Endothelial cell of umbilical vein (primary cell): ENCODE results near the gene CBLIF. TPM values are rescaled to one million over a fixed set of nuclear protein-coding genes. Genes with fewer than 3 reads are reported as not detected.

ENCODE experiments used
- BruUV-seq: library from RNA; stranded (reverse); fragments of 400-500 nt; replicated peaks from 2 replicates; lab custom pipeline; 2021; lab: Mats Ljungman, UMichigan
- CTCF ChIA-PET: fragments of 300-600, 350-600 bp; sonication (Branson Sonifier 250); formaldehyde crosslinking; loops from one replicate; lab custom pipeline; 2021; ENCODE audit warnings: antibody characterized with exemption, inconsistent platforms; lab: Charles Lee
- POLR2A ChIA-PET: fragments of 300-600, 350-600 bp; sonication (Branson Sonifier 250); formaldehyde crosslinking; loops from one replicate; lab custom pipeline; 2021; ENCODE audit warnings: antibody characterized with exemption, inconsistent platforms; lab: Charles Lee
- DNase-seq: peaks from one replicate; pipeline ENCODE4 v3.0.0-alpha.2; 2011; ENCODE audit warnings: low read depth, low spot score
- FAIRE-seq: peaks from 2 replicates; lab custom pipeline; 2011; peaks lifted over from hg19 to GRCh38; lab: Jason Lieb, UNC
- H2AFZ ChIP-seq: 2 replicates; pipeline ENCODE4 v1.6.0; 2012; ENCODE audit warnings: low read depth, low read length, control low read depth, inconsistent platforms
- H3K27ac ChIP-seq: 2 replicates; pipeline ENCODE4 v1.5.1; 2011; ENCODE audit warnings: low read depth, mild to moderate bottlenecking, control low read depth, low read length, moderate library complexity; ENCODE audit not compliant: insufficient read depth
- H3K27me3 ChIP-seq, 2 experiments: 2 replicates each; pipeline versions ENCODE4 v1.6.0 to v1.6.1; 2011; ENCODE audit warnings: low read length in 2 of 2, mixed read lengths in 1 of 2; ENCODE audit not compliant: control insufficient read depth in 2 of 2, insufficient read depth in 2 of 2
- H3K36me3 ChIP-seq, 2 experiments: 2 replicates in 1 of 2; 3 replicates in 1 of 2; pipeline ENCODE4 v1.5.1; 2011; ENCODE audit warnings: low read length in 2 of 2, mild to moderate bottlenecking in 1 of 2, moderate library complexity in 1 of 2; ENCODE audit not compliant: control insufficient read depth in 2 of 2, insufficient read depth in 2 of 2; ENCODE audit errors: extremely low read depth in 1 of 2
- H3K4me1 ChIP-seq: 3 replicates; pipeline ENCODE4 v1.5.1; 2011; ENCODE audit warnings: mild to moderate bottlenecking, low read length; ENCODE audit not compliant: control insufficient read depth, insufficient read depth; ENCODE audit errors: extremely low read depth
- H3K4me2 ChIP-seq: 2 replicates; pipeline ENCODE4 v1.6.1; 2011; ENCODE audit warnings: low read length, control low read depth, mixed read lengths; ENCODE audit not compliant: insufficient read depth
- H3K4me3 ChIP-seq, 3 experiments: fragments of 200-600 bp in 1 of 3; sonication (generic), shearing (Covaris generic) in 1 of 3; replicated peaks in 1 of 3; 2 replicates each; pipeline ENCODE4 v1.5.1; 2011 to 2016; ENCODE audit warnings: control low read depth in 3 of 3, low read length in 3 of 3, mild to moderate bottlenecking in 2 of 3, inconsistent platforms in 1 of 3, low read depth in 1 of 3, moderate library complexity in 1 of 3; ENCODE audit not compliant: insufficient read depth in 1 of 3
- H3K79me2 ChIP-seq: 2 replicates; pipeline ENCODE4 v1.6.0; 2012; ENCODE audit warnings: low read length, inconsistent platforms; ENCODE audit not compliant: control insufficient read depth, insufficient read depth
- H3K9ac ChIP-seq: replicated peaks from 2 replicates; pipeline ENCODE3; 2011; ENCODE audit warnings: low read length, control low read depth; ENCODE audit not compliant: insufficient read depth; ENCODE audit errors: extremely low read depth
- H3K9me1 ChIP-seq: replicated peaks from 3 replicates; pipeline ENCODE4 v1.6.0; 2011; ENCODE audit warnings: mild to moderate bottlenecking, low read length; ENCODE audit not compliant: control insufficient read depth, insufficient read depth; ENCODE audit errors: extremely low read depth
- H3K9me3 ChIP-seq: replicated peaks from 2 replicates; pipeline ENCODE4 v1.5.1; 2012; ENCODE audit warnings: low read length, inconsistent platforms; ENCODE audit not compliant: control insufficient read depth, insufficient read depth
- H4K20me1 ChIP-seq: replicated peaks from 2 replicates; pipeline ENCODE3; 2011; ENCODE audit warnings: mild to moderate bottlenecking, low read length; ENCODE audit not compliant: control insufficient read depth, insufficient read depth; ENCODE audit errors: extremely low read depth
- CTCF ChIP-seq, 2 donors: IDR thresholded peaks; 1 replicate in 1 of 2; 2 replicates in 1 of 2; pipeline ENCODE4 v1.5.1; 2011; ENCODE audit warnings: low read length in 2 of 2, mild to moderate bottlenecking in 2 of 2, moderate library complexity in 2 of 2, control low read depth in 1 of 2, inconsistent platforms in 1 of 2, low read depth in 1 of 2; ENCODE audit not compliant: insufficient read depth in 1 of 2; ENCODE audit errors: extremely low read depth in 1 of 2
- EZH2 ChIP-seq: IDR thresholded peaks from 2 replicates; pipeline ENCODE4 v1.6.1; 2012; ENCODE audit warnings: borderline replicate concordance, low read depth, mild to moderate bottlenecking, moderate library complexity, low read length, inconsistent platforms; ENCODE audit not compliant: severe bottlenecking
- JUN ChIP-seq: IDR thresholded peaks from 2 replicates; pipeline ENCODE4 v1.6.1; 2011; ENCODE audit warnings: borderline replicate concordance, low read depth; ENCODE audit not compliant: insufficient read length, insufficient read depth
- MYC ChIP-seq: IDR thresholded peaks from one replicate; pipeline ENCODE4 v1.6.1; 2011; ENCODE audit warnings: mild to moderate bottlenecking, low read depth, low read length
- POLR2A ChIP-seq: IDR thresholded peaks from 2 replicates; pipeline ENCODE4 v1.6.1; 2012; ENCODE audit warnings: low read depth, mild to moderate bottlenecking, control low read depth, low read length
- POLR2AphosphoS5 ChIP-seq: IDR thresholded peaks from 2 replicates; pipeline ENCODE4 v1.6.1; 2012; ENCODE audit warnings: low read depth, mild to moderate bottlenecking, control low read depth, low read length, moderate library complexity; ENCODE audit not compliant: insufficient read depth
- dilution Hi-C: fragments of 300-500 bp; cut with MboI; formaldehyde crosslinking; loops from one replicate; pipeline ENCODE4 v1.15.0; 2019; ENCODE audit warnings: low sequenced_read_pairs; ENCODE audit not compliant: extremely low pct_ligation_motif_present
- intact Hi-C: fragments of 100-400 bp; cut with micrococcal nuclease; formaldehyde crosslinking; loops from one replicate; pipeline ENCODE4 v1.10.0; 2022
- polyA plus RNA-seq, 4 experiments: library from polyadenylated mRNA; depleted of rRNA in 3 of 4; stranded (reverse) in 3 of 4; unstranded in 1 of 4; fragments of >200 nt; gene quantifications; 2 replicates each; pipeline versions ENCODE4 v1.2.1 to v1.2.3, GENCODE V29; 2011 to 2012; ENCODE audit warnings: missing spikeins in 1 of 4
- total RNA-seq: library from RNA; stranded (reverse); gene quantifications from 2 replicates; pipeline ENCODE4 v1.2.3, GENCODE V29; 2021
- TF ChIP-seq, protein P1 (sequence below): IDR thresholded peaks from 2 replicates; pipeline ENCODE4 v1.6.1; 2011; ENCODE audit not compliant: insufficient read depth, insufficient read length

The CBLIF gene
- total and polyA plus RNA-seq, 2 donors (not counting 3 experiments of a cell fraction or from before 2014, with no cell fraction given), result not detected

GRCh38 chr11:59877784-59878183, 32.5 kb upstream of the CBLIF start:
- ChIA-PET POLR2A (no interaction called here), CTCF (no interaction called here)
- DNase-seq (no peak), FAIRE-seq (peak; percentile 40)
- H3K4me2 ChIP-seq, result no peak overlapping the region
- intact Hi-C loops (no loop called here), dilution Hi-C loops (no loop called here)
- no peaks in the 10 kb centered on the region for H3K9me3 ChIP-seq
- H3K79me2 ChIP-seq, result no peaks in the 10 kb centered on the region
- H2AFZ ChIP-seq, result no peak overlapping the region
- peaks cover 2% of the 10 kb centered on the region for H3K9me1 ChIP-seq
- H3K36me3 ChIP-seq, result no peaks in the 10 kb centered on the region
- TF ChIP-seq EZH2, result no peak
- TF ChIP-seq CTCF (IDR thresholded peaks at IDR 0.05; ENCODE audit: extremely low read depth in 1 of 2, insufficient read depth in 1 of 2, low read depth in 1 of 2, low read length in 2 of 2), result no peak
- TF ChIP-seq, protein P1, sequence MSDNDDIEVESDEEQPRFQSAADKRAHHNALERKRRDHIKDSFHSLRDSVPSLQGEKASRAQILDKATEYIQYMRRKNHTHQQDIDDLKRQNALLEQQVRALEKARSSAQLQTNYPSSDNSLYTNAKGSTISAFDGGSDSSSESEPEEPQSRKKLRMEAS, result no peak
- no peak for TF ChIP-seq JUN
- TF ChIP-seq MYC, result no peak
- no peak for TF ChIP-seq POLR2A
- TF ChIP-seq POLR2AphosphoS5, result no peak
- H3K27ac ChIP-seq, result no peak overlapping the region
- no TSS peak for BruUV-seq
- no peaks in the 10 kb centered on the region for H3K27me3 ChIP-seq
- H4K20me1 ChIP-seq, result no peaks in the 10 kb centered on the region
- no peaks in the 10 kb centered on the region for H3K4me1 ChIP-seq
- H3K9ac ChIP-seq, result no peak overlapping the region
- no peak overlapping the region for H3K4me3 ChIP-seq
